Measurements from ENCODE around the gene SAMD4B.

Gene SAMD4B

GRCh38 chr19:39341129-39341718 lies 997 bp upstream of the SAMD4B start:
- TF ChIP-seq CTCF (IDR thresholded peaks at IDR 0.05; ENCODE audit: extremely low read depth, missing control alignments): no peak
- DNase-seq (ENCODE audit: low spot score): peak; percentile 31

GRCh38 chr19:39342647-39343305 lies 555 bp downstream of the SAMD4B start:
- DNase-seq (ENCODE audit: low spot score): peak; percentile 27
- no peak for TF ChIP-seq CTCF (IDR thresholded peaks at IDR 0.05; ENCODE audit: extremely low read depth, missing control alignments)

GRCh38 chr19:39345956-39346355 lies 3.7 kb downstream of the SAMD4B start:
- DNase-seq (ENCODE audit: low spot score): no peak
- TF ChIP-seq CTCF (IDR thresholded peaks at IDR 0.05; ENCODE audit: extremely low read depth, missing control alignments): no peak

GRCh38 chr19:39347332-39348164 lies 5.3 kb downstream of the SAMD4B start:
- DNase-seq (ENCODE audit: low spot score): no peak
- TF ChIP-seq CTCF (IDR thresholded peaks at IDR 0.05; ENCODE audit: extremely low read depth, missing control alignments): no peak

GRCh38 chr19:39349326-39349725 lies 7.1 kb downstream of the SAMD4B start:
- no peak for DNase-seq (ENCODE audit: low spot score)
- TF ChIP-seq CTCF (IDR thresholded peaks at IDR 0.05; ENCODE audit: extremely low read depth, missing control alignments): no peak

GRCh38 chr19:39350156-39350555 lies 7.9 kb downstream of the SAMD4B start:
- no peak for DNase-seq (ENCODE audit: low spot score)
- TF ChIP-seq CTCF (IDR thresholded peaks at IDR 0.05; ENCODE audit: extremely low read depth, missing control alignments): no peak

GRCh38 chr19:39351537-39352064 lies 9.4 kb downstream of the SAMD4B start:
- DNase-seq (ENCODE audit: low spot score): peak; percentile 90
- TF ChIP-seq CTCF (IDR thresholded peaks at IDR 0.05; ENCODE audit: extremely low read depth, missing control alignments): peak; percentile 28
